Measurements from ENCODE around the gene PRKCE. TPM values are rescaled to one million over a fixed set of nuclear protein-coding genes. Genes with fewer than 3 reads are reported as not detected.

The PRKCE gene
- total and polyA plus RNA-seq, 4 donors = 2.5 to 38.6 (median 5.8) TPM

DNA sequence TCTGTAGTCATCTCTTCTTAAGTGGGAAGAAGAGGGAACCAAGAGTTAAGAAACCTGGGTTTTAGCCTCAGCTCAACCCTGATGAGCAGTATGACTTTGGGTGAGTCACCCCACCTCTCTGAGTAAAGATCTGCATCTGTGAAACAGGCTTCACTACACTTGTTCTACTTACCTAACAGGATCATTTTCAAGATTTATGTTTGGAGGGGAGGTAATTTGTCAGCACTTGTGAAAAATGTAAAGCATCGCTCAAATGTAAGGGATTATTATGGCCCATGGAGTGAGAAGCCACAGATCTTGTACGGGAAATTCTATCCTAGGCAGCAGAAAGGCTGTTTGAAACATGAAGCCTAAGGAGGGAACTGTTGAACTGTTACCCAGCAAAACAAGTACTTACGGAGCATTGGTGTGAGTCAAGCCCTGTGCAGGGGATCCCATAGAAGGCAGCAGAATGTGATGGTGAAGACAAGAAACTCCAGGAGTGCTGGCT lies 160.6 kb downstream of the PRKCE start:
- 95% methylated on average over 3 of the region's 3 CpGs for WGBS
- peaks cover 3 to 12% (median 7%) of the 10 kb centered on the region in 4 donors for H3K4me1 ChIP-seq (ENCODE audit: control insufficient read depth in 4 of 4, insufficient read depth in 4 of 4, low read length in 3 of 4)
- H3K27ac ChIP-seq (ENCODE audit: low read depth in 1 of 2, low read length in 2 of 2) = no peak overlapping the region

More for the DNA sequence above, 160.6 kb downstream of the PRKCE start:
- Histone ChIP-seq H3K9me3 (ENCODE audit: control insufficient read depth in 4 of 4, low read length in 3 of 4) (no peaks in the 10 kb centered on the region), H3K36me3 (ENCODE audit: control insufficient read depth in 4 of 4, insufficient read depth in 3 of 4, low read depth in 1 of 4, low read length in 3 of 4) (no peaks in the 10 kb centered on the region), H3K27me3 (ENCODE audit: control insufficient read depth in 4 of 4, insufficient read depth in 4 of 4, low read length in 3 of 4) (no peaks in the 10 kb centered on the region), H3K4me3 (ENCODE audit: low read depth in 1 of 3, low read length in 3 of 3) (no peak overlapping the region), H3K9ac (ENCODE audit: low read depth in 1 of 2, low read length in 2 of 2) (no peak overlapping the region)
- TF ChIP-seq FOXA2 (IDR thresholded peaks at IDR 0.05) (no peak), NR2F2 (IDR thresholded peaks at IDR 0.05) (no peak), GABPA (IDR thresholded peaks at IDR 0.05 in 1 of 2, conservative IDR thresholded peaks at IDR 0.05 in 1 of 2) (no peak), CTCF (IDR thresholded peaks at IDR 0.05; ENCODE audit: low read depth, low read length, missing input control) (no peak), SP1 (IDR thresholded peaks at IDR 0.05) (no peak), JUND (IDR thresholded peaks at IDR 0.05) (no peak), ZBTB33 (IDR thresholded peaks at IDR 0.05) (no peak), HNF4A (conservative IDR thresholded peaks at IDR 0.05) (no peak), HNF4G (IDR thresholded peaks at IDR 0.05) (no peak), FOXA1 (IDR thresholded peaks at IDR 0.05) (no peak), EGR1 (IDR thresholded peaks at IDR 0.05; ENCODE audit: low read depth in 2 of 2) (no peak), YY1 (IDR thresholded peaks at IDR 0.05) (no peak), REST (IDR thresholded peaks at IDR 0.05) (no peak), RAD21 (IDR thresholded peaks at IDR 0.05) (no peak)
- TF ChIP-seq, protein P1, sequence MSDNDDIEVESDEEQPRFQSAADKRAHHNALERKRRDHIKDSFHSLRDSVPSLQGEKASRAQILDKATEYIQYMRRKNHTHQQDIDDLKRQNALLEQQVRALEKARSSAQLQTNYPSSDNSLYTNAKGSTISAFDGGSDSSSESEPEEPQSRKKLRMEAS (IDR thresholded peaks at IDR 0.05) = no peak
- no peak for DNase-seq (ENCODE audit: low spot score)

Data from liver (tissue), 9 donors.